Body of pancreas (tissue), 4 donors: Measurements from ENCODE around the gene RPL13. TPM values are rescaled to one million over a fixed set of nuclear protein-coding genes. Genes with fewer than 3 reads are reported as not detected.

Source experiments
- ATAC-seq: fragments of 150-250 bp; one replicate; pipeline ENCODE4 v1.9.1; 2016
- DNase-seq, 4 donors: peaks; one replicate each; pipeline ENCODE4 v3.0.0-alpha.2; 2019
- H3K27ac ChIP-seq, 4 donors: fragments of 200-600 bp; sonication (generic); 1 replicate in 3 of 4; 2 replicates in 1 of 4; pipeline versions ENCODE4 v1.5.1 to v1.6.1; 2016 to 2019; ENCODE audit warnings: mild to moderate bottlenecking in 1 of 4, mixed read lengths in 1 of 4, moderate library complexity in 1 of 4
- H3K27me3 ChIP-seq, 2 donors: fragments of 200-600 bp; sonication (generic); one replicate each; pipeline ENCODE4 v1.6.0; 2016; ENCODE audit warnings: mild to moderate bottlenecking in 1 of 2
- H3K36me3 ChIP-seq, 2 donors: fragments of 200-600 bp; sonication (generic); replicated peaks in 1 of 2; 2 replicates each; pipeline ENCODE4 v1.5.1; 2016; ENCODE audit warnings: low read depth in 2 of 2; ENCODE audit not compliant: insufficient read depth in 1 of 2
- H3K4me1 ChIP-seq: fragments of 200-600 bp; sonication (generic); one replicate; pipeline ENCODE4 v1.6.0; 2016
- H3K4me3 ChIP-seq, 2 donors: fragments of 200-600 bp; sonication (generic); 1 replicate in 1 of 2; 2 replicates in 1 of 2; pipeline ENCODE4 v1.5.1; 2016 to 2019
- H3K9me3 ChIP-seq, 3 donors: fragments of 200-600 bp; sonication (generic); 1 replicate in 2 of 3; 2 replicates in 1 of 3; pipeline ENCODE4 v1.5.1; 2016
- POLR2A ChIP-seq, 3 donors: fragments of 450-650 bp; IDR thresholded peaks; one replicate each; pipeline ENCODE4 v1.6.1; 2016; ENCODE audit warnings: antibody characterized with exemption in 3 of 3, mild to moderate bottlenecking in 2 of 3
- WGBS, 2 donors: methylation state at CpG; one replicate each; pipeline ENCODE4 v1.1.5; 2017; 5-methylcytosine and 5-hydroxymethylcytosine counted together
- intact Hi-C: fragments of 100-400 bp; cut with DNase I; formaldehyde crosslinking; loops from one replicate; pipeline ENCODE4 v1.15.1; 2023
- total RNA-seq, 2 donors: library from RNA; depleted of rRNA; stranded (reverse); fragments of >200 nt; gene quantifications; one replicate each; pipeline ENCODE4 v1.1.0, GENCODE V29; 2016
- TF ChIP-seq, protein P1 (sequence below), 7 experiments: fragments of 450-650 bp in 4 of 7; fragments of 200-600 bp in 3 of 7; sonication (generic) in 3 of 7; IDR thresholded peaks; one replicate each; pipeline ENCODE4 v1.5.1; 2016 to 2019; ENCODE audit warnings: antibody characterized with exemption in 7 of 7

The RPL13 gene
- total RNA-seq, 2 donors from 2014 or later: 3,820 to 5,570 TPM

DNA sequence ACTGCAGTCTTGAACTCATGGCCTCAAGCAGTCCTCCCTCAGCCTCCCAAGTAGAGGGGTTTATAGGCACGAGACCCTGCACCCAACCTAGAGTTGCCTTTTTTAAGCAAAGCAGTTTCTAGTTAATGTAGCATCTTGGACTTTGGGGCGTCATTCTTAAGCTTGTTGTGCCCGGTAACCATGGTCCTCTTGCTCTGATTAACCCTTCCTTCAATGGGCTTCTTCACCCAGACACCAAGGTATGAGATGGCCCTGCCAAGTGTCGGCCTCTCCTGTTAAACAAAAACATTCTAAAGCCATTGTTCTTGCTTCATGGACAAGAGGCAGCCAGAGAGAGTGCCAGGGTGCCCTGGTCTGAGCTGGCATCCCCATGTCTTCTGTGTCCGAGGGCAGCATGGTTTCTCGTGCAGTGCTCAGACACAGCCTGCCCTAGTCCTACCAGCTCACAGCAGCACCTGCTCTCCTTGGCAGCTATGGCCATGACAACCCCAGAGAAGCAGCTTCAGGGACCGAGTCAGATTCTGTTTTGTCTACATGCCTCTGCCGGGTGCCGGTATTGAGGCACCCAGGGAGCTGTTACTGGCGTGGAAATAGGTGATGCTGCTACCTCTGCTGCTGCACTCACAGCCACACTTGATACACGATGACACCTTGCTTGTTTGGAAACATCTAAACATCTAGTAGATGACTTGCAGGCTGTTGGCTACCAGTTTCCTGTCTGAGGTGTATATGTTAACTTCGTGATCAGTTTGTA, 3.3 kb downstream of the RPL13 start:
- DNase-seq (peak in 1 of 4 donors; percentile 10), ATAC-seq (no peak)
- intact Hi-C loops: no loop called here
- no peak overlapping the region for H3K4me3 ChIP-seq
- H3K27ac ChIP-seq: no peak overlapping the region
- no peaks in the 10 kb centered on the region for H3K9me3 ChIP-seq
- H3K27me3 ChIP-seq: no peaks in the 10 kb centered on the region
- WGBS, 2 donors: 68 to 72% methylated on average over 9 to 12 of the region's 12 CpGs
- no peak for TF ChIP-seq POLR2A (IDR thresholded peaks at IDR 0.05)
- TF ChIP-seq, protein P1, sequence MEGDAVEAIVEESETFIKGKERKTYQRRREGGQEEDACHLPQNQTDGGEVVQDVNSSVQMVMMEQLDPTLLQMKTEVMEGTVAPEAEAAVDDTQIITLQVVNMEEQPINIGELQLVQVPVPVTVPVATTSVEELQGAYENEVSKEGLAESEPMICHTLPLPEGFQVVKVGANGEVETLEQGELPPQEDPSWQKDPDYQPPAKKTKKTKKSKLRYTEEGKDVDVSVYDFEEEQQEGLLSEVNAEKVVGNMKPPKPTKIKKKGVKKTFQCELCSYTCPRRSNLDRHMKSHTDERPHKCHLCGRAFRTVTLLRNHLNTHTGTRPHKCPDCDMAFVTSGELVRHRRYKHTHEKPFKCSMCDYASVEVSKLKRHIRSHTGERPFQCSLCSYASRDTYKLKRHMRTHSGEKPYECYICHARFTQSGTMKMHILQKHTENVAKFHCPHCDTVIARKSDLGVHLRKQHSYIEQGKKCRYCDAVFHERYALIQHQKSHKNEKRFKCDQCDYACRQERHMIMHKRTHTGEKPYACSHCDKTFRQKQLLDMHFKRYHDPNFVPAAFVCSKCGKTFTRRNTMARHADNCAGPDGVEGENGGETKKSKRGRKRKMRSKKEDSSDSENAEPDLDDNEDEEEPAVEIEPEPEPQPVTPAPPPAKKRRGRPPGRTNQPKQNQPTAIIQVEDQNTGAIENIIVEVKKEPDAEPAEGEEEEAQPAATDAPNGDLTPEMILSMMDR (IDR thresholded peaks at IDR 0.05): no peak
- H3K36me3 ChIP-seq: peaks cover 5 to 18% of the 10 kb centered on the region in 2 donors
- peaks cover 60% of the 10 kb centered on the region for H3K4me1 ChIP-seq

DNA sequence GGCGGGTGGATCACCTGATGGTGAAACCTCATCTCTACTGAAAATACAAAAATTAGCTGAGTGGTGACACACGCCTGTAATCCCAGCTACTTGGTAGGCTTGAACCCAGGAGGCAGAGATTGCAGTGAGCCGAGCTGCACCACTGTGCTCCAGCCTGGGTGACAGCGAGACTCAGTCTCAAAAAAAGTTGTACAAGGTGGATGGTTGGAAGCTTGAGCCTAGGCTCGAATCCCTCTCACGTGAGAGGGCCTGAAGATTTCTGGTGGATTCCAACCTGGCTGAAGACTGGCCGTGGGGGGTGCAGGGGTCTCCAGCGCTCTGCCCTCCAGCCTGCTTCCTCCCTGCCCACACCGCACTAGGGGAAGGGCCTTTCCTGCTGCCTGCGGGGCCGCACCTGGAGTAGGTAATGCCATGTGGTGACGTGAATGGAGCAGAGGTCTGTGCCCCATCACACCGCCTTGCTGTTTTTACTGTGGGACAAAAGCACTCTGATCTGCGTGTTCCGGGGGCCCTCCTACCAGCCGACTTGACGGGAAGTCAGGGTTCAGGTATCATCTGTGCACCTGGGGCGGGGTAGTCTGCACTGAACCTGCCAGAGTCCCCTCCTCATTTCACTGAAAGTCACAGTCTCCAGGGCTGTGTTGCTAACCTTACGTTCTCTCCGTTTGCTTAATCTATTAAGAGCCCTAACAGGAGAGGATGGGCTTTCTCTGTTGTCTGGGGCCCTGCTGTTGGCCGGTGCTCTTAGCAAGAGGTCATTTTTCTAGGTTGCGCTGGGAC, 4.2 kb downstream of the RPL13 start:
- TF ChIP-seq, protein P1 (IDR thresholded peaks at IDR 0.05): no peak
- no peak for TF ChIP-seq POLR2A (IDR thresholded peaks at IDR 0.05)
- intact Hi-C loops: no loop called here

DNA sequence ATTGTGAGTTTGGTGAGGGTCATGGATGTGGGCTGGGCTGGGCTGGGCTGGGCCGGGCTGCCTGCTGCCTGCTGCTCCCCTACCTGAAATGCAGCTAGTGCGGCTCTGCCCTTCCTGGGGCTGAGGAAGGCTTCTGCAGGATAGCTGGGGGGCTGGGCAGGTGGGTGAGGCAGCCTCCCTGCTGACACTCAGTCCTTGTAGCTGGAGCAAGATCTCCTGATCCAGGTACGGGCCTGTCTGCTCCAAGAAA, 4.7 kb downstream of the RPL13 start:
- Histone ChIP-seq H3K27ac (peak overlapping the region in 3 of 4 donors; percentile 31 to 66 (median 59)), H3K36me3 (peaks cover 5 to 18% of the 10 kb centered on the region in 2 donors), H3K4me1 (peaks cover 51% of the 10 kb centered on the region), H3K27me3 (no peaks in the 10 kb centered on the region), H3K4me3 (no peak overlapping the region), H3K9me3 (no peaks in the 10 kb centered on the region)
- ATAC-seq: peak; percentile 0
- TF ChIP-seq, protein P1 (IDR thresholded peaks at IDR 0.05): no peak
- no peak for TF ChIP-seq POLR2A (IDR thresholded peaks at IDR 0.05)
- 17 to 26% methylated on average over 1 to 3 of the region's 3 CpGs for WGBS, 2 donors
- DNase-seq: peak in 1 of 4 donors; percentile 26
- intact Hi-C loops: no loop called here

More for the DNA sequence above, 4.2 kb downstream of the RPL13 start:
- Histone ChIP-seq H3K4me3 (no peak overlapping the region), H3K36me3 (peaks cover 5 to 18% of the 10 kb centered on the region in 2 donors), H3K4me1 (peaks cover 55% of the 10 kb centered on the region), H3K9me3 (no peaks in the 10 kb centered on the region), H3K27ac (peak overlapping the region in 1 of 4 donors; percentile 59), H3K27me3 (no peaks in the 10 kb centered on the region)
- no peak for DNase-seq
- WGBS, 2 donors: 70 to 71% methylated on average over 15 to 22 of the region's 22 CpGs
- no peak for ATAC-seq

DNA sequence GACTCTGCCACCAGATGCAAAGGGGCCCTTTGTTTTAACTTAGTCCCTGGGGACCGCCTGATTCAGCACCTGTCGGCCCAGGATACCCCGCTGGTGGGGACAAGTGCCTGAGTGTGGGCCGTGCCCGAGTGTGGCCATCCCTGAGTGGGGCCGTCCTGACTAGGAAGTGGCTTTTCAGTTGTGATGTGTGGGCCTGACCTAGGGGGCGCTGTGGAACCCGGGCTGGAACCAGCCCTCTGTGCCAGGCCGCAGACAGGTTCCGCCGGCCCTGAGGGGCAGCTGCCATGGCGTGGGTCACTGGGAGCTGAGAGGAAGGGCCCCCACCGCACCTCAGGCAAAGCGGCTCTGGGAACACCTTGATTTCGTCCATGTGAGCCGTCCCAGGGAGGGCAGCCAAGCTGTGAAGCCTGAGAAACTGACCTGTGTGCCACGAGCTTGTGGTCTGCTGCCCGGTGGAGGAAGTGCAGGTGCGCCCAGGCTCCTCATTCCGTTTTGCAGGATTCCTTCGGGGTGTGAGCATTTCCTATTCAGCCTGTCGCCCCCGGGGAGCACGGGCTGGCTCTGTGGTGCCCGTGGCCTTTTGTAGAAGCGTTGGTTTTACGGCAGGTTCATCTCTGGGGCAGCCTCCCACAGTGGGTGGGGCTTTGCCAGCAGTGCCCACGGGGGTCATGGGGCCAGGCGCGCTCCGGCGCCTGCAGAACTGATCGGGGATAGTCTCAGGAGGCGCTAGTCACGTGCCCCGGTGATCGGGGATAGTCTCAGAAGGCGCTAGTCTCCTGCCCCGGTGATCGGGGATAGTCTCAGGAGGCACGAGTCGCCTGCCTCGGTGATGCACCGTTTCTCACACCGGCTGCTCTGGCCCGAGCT, 5.3 kb downstream of the RPL13 start:
- H3K36me3 ChIP-seq: peaks cover 5 to 18% of the 10 kb centered on the region in 2 donors
- no peak overlapping the region for H3K4me3 ChIP-seq
- no peaks in the 10 kb centered on the region for H3K27me3 ChIP-seq
- intact Hi-C loops: no loop called here
- TF ChIP-seq, protein P1 (IDR thresholded peaks at IDR 0.05): peak; percentile 33 to 65 (median 49)
- peak in 2 of 3 donors; percentile 39 to 42 for TF ChIP-seq POLR2A (IDR thresholded peaks at IDR 0.05)
- DNase-seq (peak; percentile 68 to 77 (median 74)), ATAC-seq (peak; percentile 63)
- WGBS, 2 donors: 18 to 54% methylated on average over 12 to 45 of the region's 46 CpGs
- H3K4me1 ChIP-seq: peaks cover 51% of the 10 kb centered on the region
- H3K9me3 ChIP-seq: no peaks in the 10 kb centered on the region
- H3K27ac ChIP-seq: peak overlapping the region in 3 of 4 donors; percentile 31 to 66 (median 59)
